GM10266 (cell line): ENCODE results near the gene ALK.

Experiments
- DNase-seq: peaks from one replicate; pipeline ENCODE4 v3.0.0; 2012; ENCODE audit errors: extremely low spot score
- TF ChIP-seq, protein P1 (sequence below): IDR thresholded peaks from 2 replicates; pipeline ENCODE4 v1.5.1; 2012; ENCODE audit warnings: mild to moderate bottlenecking, low read depth; ENCODE audit not compliant: control insufficient read depth, insufficient read depth; ENCODE audit errors: missing control alignments

ALK gene

DNA sequence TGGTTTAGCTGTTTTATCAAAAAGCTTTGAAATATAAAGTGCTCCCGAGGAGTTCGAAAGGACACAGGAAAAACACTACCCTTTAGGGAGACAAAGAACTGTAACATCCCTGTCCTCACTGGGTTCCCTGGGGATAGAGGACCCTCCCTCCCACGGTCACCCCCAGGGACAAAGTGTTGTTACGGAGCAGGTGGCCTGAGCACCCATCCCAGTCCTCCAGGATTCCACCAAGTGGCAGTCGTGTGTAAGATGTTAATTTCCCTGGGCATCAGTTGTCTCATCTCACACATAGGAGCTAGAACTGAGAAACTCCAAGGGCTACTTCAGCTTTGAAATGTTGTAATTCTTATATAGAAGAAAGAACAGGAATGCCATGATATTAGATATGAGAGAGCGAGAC lies 137.7 kb downstream of the ALK start:
- TF ChIP-seq, protein P1, sequence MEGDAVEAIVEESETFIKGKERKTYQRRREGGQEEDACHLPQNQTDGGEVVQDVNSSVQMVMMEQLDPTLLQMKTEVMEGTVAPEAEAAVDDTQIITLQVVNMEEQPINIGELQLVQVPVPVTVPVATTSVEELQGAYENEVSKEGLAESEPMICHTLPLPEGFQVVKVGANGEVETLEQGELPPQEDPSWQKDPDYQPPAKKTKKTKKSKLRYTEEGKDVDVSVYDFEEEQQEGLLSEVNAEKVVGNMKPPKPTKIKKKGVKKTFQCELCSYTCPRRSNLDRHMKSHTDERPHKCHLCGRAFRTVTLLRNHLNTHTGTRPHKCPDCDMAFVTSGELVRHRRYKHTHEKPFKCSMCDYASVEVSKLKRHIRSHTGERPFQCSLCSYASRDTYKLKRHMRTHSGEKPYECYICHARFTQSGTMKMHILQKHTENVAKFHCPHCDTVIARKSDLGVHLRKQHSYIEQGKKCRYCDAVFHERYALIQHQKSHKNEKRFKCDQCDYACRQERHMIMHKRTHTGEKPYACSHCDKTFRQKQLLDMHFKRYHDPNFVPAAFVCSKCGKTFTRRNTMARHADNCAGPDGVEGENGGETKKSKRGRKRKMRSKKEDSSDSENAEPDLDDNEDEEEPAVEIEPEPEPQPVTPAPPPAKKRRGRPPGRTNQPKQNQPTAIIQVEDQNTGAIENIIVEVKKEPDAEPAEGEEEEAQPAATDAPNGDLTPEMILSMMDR: no peak
- DNase-seq: no peak

DNA sequence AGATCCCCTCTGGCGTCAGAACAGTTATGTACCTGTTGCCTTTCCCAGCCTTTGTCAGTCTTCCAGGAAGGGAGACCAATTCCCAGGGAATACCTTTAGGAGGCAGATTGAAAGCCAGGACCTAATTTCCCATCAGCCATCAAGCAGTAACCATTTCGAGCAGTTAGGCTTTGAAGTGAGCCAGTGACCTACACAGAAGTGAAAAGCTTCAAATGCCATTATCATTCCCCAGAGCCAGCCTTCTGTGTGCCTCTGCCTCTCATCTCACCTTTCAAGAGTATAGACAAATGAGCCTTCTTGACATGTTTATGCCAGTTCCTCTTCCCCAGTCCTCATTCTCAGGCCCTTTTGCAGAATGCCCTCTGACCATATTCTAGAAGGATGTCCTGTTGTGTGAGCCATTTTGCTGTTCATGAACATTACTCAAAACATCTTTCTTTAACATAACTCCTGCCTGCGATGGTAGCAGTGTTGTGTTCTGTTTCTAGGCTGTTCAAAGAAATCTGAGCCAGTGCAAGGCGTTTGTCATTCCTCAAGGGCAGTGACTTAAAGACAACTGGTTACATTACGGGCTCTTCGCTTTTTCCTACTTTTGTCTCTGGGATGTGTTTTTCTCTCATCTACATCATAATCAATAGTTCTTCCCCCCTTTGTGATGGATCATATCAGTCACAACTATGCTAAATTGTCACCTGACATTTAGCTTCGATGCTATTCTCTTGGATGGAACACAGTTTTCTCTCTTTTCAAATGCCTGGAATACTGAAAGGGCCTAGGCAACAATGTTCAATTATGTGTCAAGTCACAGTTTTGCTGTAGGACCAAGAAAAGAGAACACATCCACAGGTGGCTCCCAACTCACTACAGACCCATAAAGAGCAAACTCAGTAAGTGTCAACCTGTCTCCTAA lies 138.6 kb downstream of the ALK start:
- TF ChIP-seq, protein P1: no peak
- DNase-seq: no peak

DNA sequence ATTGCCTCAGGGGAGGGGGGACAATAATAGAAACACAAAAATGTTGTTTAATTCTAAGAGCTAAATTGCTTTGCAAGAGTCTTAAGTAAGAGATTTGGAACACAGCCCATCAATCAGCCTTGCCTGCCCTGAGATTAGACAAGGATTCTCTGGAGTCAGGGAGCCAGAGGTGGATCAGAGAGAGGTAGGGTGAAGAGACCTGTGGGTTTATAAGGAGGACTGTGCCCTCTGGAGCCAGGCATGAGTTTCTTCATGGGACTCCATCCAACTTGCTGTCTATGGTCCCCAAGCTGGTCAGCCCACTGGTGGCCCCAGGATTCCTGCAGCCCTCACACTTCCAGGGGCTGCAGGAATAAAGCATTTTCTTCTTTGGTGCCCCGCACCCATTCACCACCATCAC lies 139.3 kb downstream of the ALK start:
- TF ChIP-seq, protein P1: no peak
- no peak for DNase-seq

DNA sequence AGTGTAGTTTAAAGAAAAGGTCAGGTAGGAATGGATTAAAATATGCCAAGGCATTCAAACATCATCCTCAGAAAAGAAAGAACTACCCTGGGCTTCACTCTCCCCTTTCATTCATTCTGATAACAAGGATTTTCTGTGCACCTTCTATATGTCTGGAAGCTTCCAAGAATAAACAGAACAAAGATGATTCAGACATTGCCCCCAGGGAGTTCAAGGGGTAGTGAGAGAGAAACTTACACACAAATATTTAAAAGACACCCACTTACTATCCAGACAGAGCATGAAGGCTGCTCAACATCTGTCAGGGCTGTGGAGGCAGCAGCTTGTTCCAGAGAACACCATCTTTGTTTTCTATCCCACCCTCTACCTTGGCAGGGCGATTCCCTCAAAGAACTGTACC lies 140.5 kb downstream of the ALK start:
- no peak for DNase-seq

DNA sequence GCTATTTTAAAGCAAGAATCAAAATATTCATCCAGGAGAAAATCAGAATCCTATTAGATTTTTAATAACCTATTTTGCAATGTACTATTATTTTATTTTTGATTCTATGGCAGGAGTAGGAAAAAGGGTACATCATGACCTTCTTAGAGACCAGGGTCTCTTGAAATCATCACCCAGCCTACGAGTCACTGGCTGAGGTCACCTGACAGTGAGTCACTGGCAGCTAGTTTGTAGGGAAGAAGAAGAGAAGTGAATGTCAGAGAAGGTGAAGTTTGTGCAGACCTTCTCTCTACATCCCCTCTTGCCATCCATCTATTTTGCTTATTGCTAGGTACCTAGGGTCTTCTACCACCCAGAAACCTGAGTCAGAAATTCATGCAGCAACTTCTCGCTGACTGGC lies 144.2 kb downstream of the ALK start:
- DNase-seq: no peak
- TF ChIP-seq, protein P1: no peak

More for the DNA sequence above, 140.5 kb downstream of the ALK start:
- TF ChIP-seq, protein P1: no peak

DNA sequence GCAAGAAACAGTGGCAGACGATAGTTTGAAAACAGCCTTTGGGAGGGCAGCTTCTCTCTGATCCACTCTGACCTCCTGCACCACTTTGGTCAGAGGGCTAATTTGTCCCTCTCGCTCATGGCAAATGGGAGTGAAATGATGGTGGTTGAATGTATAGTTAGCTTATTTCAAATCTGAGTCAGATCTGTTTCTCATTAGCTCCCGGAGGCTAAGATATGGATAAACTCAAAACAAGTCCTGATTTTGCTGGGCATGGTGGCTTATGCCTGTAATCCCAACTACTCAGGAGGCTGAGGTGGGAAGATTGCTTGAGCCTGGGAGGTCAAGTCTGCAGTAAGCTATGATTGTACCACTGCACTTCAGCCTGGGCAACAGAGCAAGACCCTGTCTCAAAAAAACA lies 145.0 kb downstream of the ALK start:
- no peak for DNase-seq
- TF ChIP-seq, protein P1: no peak

DNA sequence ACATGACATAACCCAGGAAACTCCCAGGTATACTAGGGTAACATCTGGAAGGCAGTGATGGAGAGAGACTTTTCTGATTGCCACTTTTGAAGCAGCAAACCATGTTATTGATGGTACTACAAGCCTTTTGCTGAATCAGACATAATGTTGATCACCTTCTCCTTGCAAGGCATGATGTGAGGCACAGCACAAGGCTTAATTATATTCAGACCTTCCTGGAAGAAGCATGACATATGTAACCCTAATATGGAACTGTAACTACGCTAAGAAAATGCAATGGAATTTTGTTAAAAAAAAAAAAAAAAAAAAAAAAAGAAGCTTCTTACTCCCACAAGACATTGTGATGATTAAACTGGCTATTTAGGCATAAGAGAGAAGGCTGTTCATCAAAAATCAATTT lies 145.4 kb downstream of the ALK start:
- TF ChIP-seq, protein P1: no peak
- no peak for DNase-seq
